GM12878 (cell line): Measurements from ENCODE around the gene PRSS33. TPM values are rescaled to one million over a fixed set of nuclear protein-coding genes. Genes with fewer than 3 reads are reported as not detected.

Experiments
- ATAC-seq: fragments of 200-7000 bp; cut with Tn5 transposase; 3 replicates; pipeline ENCODE4 v1.9.1; 2020; ENCODE audit warnings: mild to moderate bottlenecking, moderate library complexity
- BruUV-seq: library from RNA; stranded (reverse); fragments of 400-500 nt; replicated peaks from 2 replicates; lab custom pipeline; 2021; lab: Mats Ljungman, UMichigan
- CTCF ChIA-PET: fragments of 300-600 bp; sonication (Branson Sonifier 250); formaldehyde crosslinking; extraction: SDS; loops from one replicate; lab custom pipeline; 2021; ENCODE audit warnings: inconsistent platforms; lab: Yijun Ruan, JAX
- POLR2A ChIA-PET: fragments of 350-600 bp; formaldehyde crosslinking; extraction: SDS; loops from one replicate; lab custom pipeline; 2021; ENCODE audit warnings: inconsistent platforms; lab: Charles Lee
- RAD21 ChIA-PET: fragments of 300-600 bp; sonication (Branson Sonifier 250); formaldehyde crosslinking; loops from one replicate; lab custom pipeline; 2023; ENCODE audit warnings: antibody characterized with exemption; ENCODE audit not compliant: unreplicated experiment; lab: Charles Lee
- SMC1A ChIA-PET: fragments of 300-600 bp; sonication (Branson Sonifier 250); formaldehyde crosslinking; loops from one replicate; lab custom pipeline; 2023; ENCODE audit not compliant: unreplicated experiment, uncharacterized antibody; lab: Charles Lee
- DNase-seq: peaks from one replicate; pipeline ENCODE4 v3.0.0-alpha.2; 2011; ENCODE audit warnings: low read depth, low spot score
- FAIRE-seq: peaks from 3 replicates; lab custom pipeline; 2011; peaks lifted over from hg19 to GRCh38; lab: Jason Lieb, UNC
- H2AFZ ChIP-seq: 2 replicates; pipeline ENCODE4 v1.6.0; 2011; ENCODE audit warnings: low read depth, low read length, control low read depth; ENCODE audit not compliant: control insufficient read depth
- H3K27ac ChIP-seq: 2 replicates; pipeline ENCODE4 v1.5.1; 2011; ENCODE audit warnings: control low read depth; ENCODE audit not compliant: control insufficient read depth, insufficient read depth
- H3K27me3 ChIP-seq, 2 experiments: replicated peaks in 1 of 2; 2 replicates each; pipeline versions ENCODE4 v1.6.0 to v1.6.1; 2011; ENCODE audit warnings: low read length in 1 of 2; ENCODE audit not compliant: control insufficient read depth in 2 of 2, insufficient read depth in 2 of 2
- H3K36me3 ChIP-seq, 2 experiments: 2 replicates each; pipeline ENCODE4 v1.5.1; 2011; ENCODE audit warnings: low read length in 1 of 2; ENCODE audit not compliant: control insufficient read depth in 2 of 2, insufficient read depth in 2 of 2
- H3K4me1 ChIP-seq: 2 replicates; pipeline ENCODE4 v1.6.1; 2011; ENCODE audit warnings: mild to moderate bottlenecking, low read length, moderate library complexity, mixed read lengths; ENCODE audit not compliant: control insufficient read depth, insufficient read depth
- H3K4me2 ChIP-seq: 2 replicates; pipeline ENCODE4 v1.6.0; 2011; ENCODE audit warnings: control low read depth; ENCODE audit not compliant: control insufficient read depth, insufficient read depth
- H3K4me3 ChIP-seq: fragments of 200-600 bp; sonication (generic); 2 replicates; pipeline ENCODE4 v1.5.1; 2016
- H3K79me2 ChIP-seq: 2 replicates; pipeline ENCODE4 v1.6.0; 2011; ENCODE audit warnings: low read length; ENCODE audit not compliant: control insufficient read depth, insufficient read depth
- H3K9ac ChIP-seq: 2 replicates; pipeline ENCODE4 v1.8.0; 2011; ENCODE audit warnings: low read length, control low read depth, mixed read lengths; ENCODE audit not compliant: control insufficient read depth, insufficient read depth
- H3K9me3 ChIP-seq: replicated peaks from 3 replicates; pipeline ENCODE4 v1.5.1; 2011; ENCODE audit warnings: mild to moderate bottlenecking, low read length; ENCODE audit not compliant: control insufficient read depth, insufficient read depth
- H4K20me1 ChIP-seq: 2 replicates; pipeline ENCODE4 v1.6.0; 2011; ENCODE audit not compliant: control insufficient read depth, insufficient read depth
- CBX3 ChIP-seq: fragments of 200-600 bp; sonication (generic); IDR thresholded peaks from 2 replicates; pipeline ENCODE4 v1.6.1; 2016; ENCODE audit warnings: low read depth, borderline replicate concordance
- KLF5 ChIP-seq: fragments of 450-650 bp; IDR thresholded peaks from 2 replicates; pipeline ENCODE4 v1.6.1; 2014; ENCODE audit warnings: mild to moderate bottlenecking; ENCODE audit not compliant: partially characterized antibody
- MEF2A ChIP-seq: IDR thresholded peaks from 2 replicates; pipeline ENCODE4 v1.6.1; 2011; ENCODE audit warnings: low read depth, mild to moderate bottlenecking, low read length, moderate library complexity; ENCODE audit not compliant: insufficient read depth
- MEF2B ChIP-seq: fragments of 450-650 bp; IDR thresholded peaks from 2 replicates; pipeline ENCODE4 v1.6.1; 2018; ENCODE audit warnings: mild to moderate bottlenecking, moderate library complexity; ENCODE audit not compliant: partially characterized antibody, poor library complexity, severe bottlenecking
- PKNOX1 ChIP-seq: fragments of 450-650 bp; IDR thresholded peaks from 2 replicates; pipeline ENCODE4 v1.6.1; 2016; ENCODE audit warnings: mild to moderate bottlenecking
- SIN3A ChIP-seq: IDR thresholded peaks from 2 replicates; pipeline ENCODE4 v1.6.1; 2012; ENCODE audit warnings: low read depth, low read length, improper control_type of control experiment
- TCF12 ChIP-seq: IDR thresholded peaks from 2 replicates; pipeline ENCODE4 v1.6.1; 2011; ENCODE audit warnings: low read depth, mild to moderate bottlenecking, low read length
- WGBS: methylation state at CpG from one replicate; pipeline ENCODE4 v1.1.6; 2016; ENCODE audit warnings: low lambda C conversion rate; ENCODE audit not compliant: insufficient replicate concordance, insufficient coverage; ENCODE audit errors: missing lambda C conversion rate; 5-methylcytosine and 5-hydroxymethylcytosine counted together
- in situ Hi-C: fragments of 300-500 bp; cut with MboI; formaldehyde crosslinking; loops from 9 replicates; pipeline ENCODE4 v1.14.3; 2018; ENCODE audit warnings: mixed read lengths
- intact Hi-C: fragments of 100-400 bp; cut with micrococcal nuclease; formaldehyde crosslinking; loops from one replicate; pipeline ENCODE4 v1.14.2; 2022; ENCODE audit not compliant: unreplicated experiment
- polyA plus RNA-seq, 11 experiments: library from polyadenylated mRNA; depleted of rRNA in 4 of 11; unstranded in 6 of 11; stranded (reverse) in 5 of 11; fragments of >200 nt; fragmentation: Nextera tagmentation in 4 of 11; fragmentation: Illumina TruSeq in 1 of 11; extraction: Ambion mirVana in 4 of 11; extraction: Trizol in 1 of 11; gene quantifications; 1 replicate in 1 of 11; 2 replicates in 10 of 11; pipeline versions ENCODE4 v1.2.1 to v1.2.3, GENCODE V29; 2011 to 2016; ENCODE audit warnings: inconsistent platforms in 2 of 11, missing spikeins in 2 of 11, low read depth in 1 of 11
- total RNA-seq, 4 experiments: library from RNA; depleted of rRNA in 3 of 4; stranded (reverse); fragments of >200 nt in 3 of 4; fragmentation: Illumina TruSeq in 1 of 4; extraction: Trizol in 1 of 4; gene quantifications; 2 replicates each; pipeline versions ENCODE4 v1.2.1 to v1.2.3, GENCODE V29; 2013 to 2021

The PRSS33 gene
- total and polyA plus RNA-seq, 10 of the 15 experiments (the other 5 are each of a cell fraction or from before 2014, with no cell fraction given) = not detected

- TF ChIP-seq CBX3 (no peak), TCF12 (no peak), KLF5 (no peak), MEF2A (no peak), MEF2B (no peak), PKNOX1 (no peak), SIN3A (no peak)
- Histone ChIP-seq H3K27ac (no peak overlapping the region), H3K27me3 (peaks cover 2 to 7% of the 10 kb centered on the region in 2 experiments; a peak in 3 of 4 replicates), H3K9me3 (no peaks in the 10 kb centered on the region), H4K20me1 (no peaks in the 10 kb centered on the region), H3K4me3 (no peak overlapping the region), H3K36me3 (no peaks in the 10 kb centered on the region), H3K4me2 (no peak overlapping the region), H2AFZ (no peak overlapping the region), H3K9ac (no peak overlapping the region), H3K79me2 (no peaks in the 10 kb centered on the region), H3K4me1 (no peaks in the 10 kb centered on the region)
- FAIRE-seq = no peak
- ChIA-PET POLR2A (no interaction called here), CTCF (no interaction called here), RAD21 (no interaction called here), SMC1A (no interaction called here)
- DNase-seq = no peak
- in situ Hi-C loops (no loop called here), intact Hi-C loops (no loop called here)
- no TSS peak for BruUV-seq
- WGBS = 70% methylated on average over 15 of the region's 15 CpGs
- ATAC-seq = no peak
Measured at GRCh38 chr16:2783581-2784357, 3.6 kb downstream of the PRSS33 start.
